HG02759 (cell line): ENCODE data around the gene INKA1.

ENCODE experiments used
- ATAC-seq: cut with Tn5 transposase; IDR thresholded peaks from one replicate; pipeline ENCODE4 v1.9.1; 2021; ENCODE audit warnings: mild to moderate bottlenecking, moderate library complexity; ENCODE audit not compliant: unreplicated experiment

The INKA1 gene

GRCh38 chr3:49786357-49787181 lies 16.5 kb upstream of the INKA1 start, which contains the start of gene IP6K1:
TSS of gene IP6K1 (minus strand) at chr3:49786542. CDS start at chr3:49748040, 38,502 bp downstream.
- ATAC-seq = peak; percentile 99

GRCh38 chr3:49787182-49787464 lies 15.9 kb upstream of the INKA1 start:
- ATAC-seq = no peak

- ATAC-seq = no peak
These were observed 15.5 kb upstream of the INKA1 start for GRCh38 chr3:49787536-49787935.

DNA sequence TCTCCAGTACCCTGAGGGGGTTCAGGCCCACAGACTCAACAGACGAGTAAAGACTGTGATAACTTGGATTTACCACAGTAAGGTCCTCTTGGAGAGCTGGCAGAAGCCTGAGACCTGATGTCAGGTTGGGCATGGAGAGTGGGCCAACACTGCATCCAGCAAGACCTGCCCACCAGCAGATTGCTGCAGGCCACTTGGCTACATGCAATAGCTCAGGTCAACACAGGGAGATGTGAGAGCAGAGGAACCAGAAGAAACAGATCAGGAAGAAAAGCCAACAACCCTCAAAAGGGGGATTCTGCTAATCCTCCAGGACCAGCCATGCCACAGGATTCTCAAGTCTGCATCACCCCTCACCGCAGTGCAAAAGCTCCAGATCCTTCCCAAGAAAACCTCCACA lies 15.0 kb upstream of the INKA1 start:
- no peak for ATAC-seq

DNA sequence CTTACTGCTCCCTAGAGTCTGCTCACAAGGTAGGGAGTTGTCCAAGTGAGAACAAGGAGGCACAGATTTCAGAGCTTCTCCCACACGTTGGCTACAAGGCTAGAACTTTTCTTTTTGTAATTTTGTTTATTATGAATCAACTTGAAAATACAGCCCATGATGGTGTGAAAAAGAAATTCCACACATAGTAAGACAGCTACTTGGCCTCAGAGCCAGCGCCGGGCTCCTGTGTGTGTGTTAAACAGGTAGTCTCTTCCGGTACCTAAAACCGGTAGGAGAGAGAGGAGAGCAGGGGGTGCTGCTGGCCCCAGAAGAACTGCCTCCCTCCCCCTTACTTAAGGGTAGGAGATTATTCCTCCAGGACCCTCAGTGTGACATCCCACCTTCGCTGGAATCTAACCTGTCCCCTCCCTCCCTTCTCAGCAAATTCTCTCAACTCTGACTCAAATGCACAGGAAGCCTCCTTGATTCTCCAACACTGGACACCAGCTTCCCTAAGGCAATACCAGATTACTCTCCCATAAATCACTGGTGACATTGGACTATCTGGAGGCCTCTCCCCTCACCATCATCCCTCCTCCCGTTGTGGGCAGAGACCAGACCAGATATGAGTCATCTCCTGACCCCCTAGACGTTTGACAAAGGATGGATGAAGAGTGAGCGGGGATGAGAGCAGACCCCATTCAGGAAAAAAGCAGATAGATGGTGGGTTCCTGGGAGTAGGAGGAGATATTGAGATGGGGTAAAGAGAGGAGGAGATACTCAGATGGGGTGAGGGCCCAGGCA lies 12.2 kb upstream of the INKA1 start:
- no peak for ATAC-seq

GRCh38 chr3:49791571-49791970 lies 11.5 kb upstream of the INKA1 start:
- no peak for ATAC-seq

DNA sequence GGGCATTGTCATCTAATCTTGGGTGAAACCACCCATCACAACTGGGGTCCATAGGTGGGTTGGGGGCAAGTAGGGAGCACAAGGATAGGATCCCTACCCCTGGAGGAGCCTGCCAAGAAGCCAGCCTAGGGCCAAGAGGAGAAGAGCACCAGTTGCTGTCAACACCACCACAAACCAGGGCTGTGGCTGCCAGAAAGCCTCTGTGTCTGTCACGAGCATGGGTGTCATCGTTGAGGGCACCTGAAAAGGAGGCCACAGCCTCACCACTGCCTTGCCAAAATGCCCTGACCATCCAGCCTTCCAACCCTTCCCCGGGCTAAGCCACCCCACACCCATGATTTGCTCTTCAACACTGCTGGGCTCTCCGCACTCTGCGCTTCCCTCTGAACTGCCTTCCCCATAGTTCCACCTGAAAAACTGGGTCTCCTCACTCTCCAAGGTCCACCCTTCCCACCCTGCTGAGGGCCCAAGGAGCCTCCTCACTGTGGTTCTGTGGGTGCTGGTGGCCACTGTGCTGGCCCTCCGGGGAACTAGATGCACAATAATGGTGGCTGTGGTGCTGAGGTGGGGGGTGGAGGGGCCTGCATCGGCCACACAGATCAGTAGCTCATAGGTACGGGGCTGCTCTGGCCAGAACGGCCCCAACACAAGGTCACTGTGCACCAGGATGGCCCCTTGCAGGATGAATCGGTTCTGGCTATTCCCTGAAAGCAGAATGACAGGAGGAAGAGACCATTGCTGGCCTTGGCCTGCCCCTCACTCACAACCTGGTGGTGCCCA lies 10.5 kb upstream of the INKA1 start:
- ATAC-seq = no peak

DNA sequence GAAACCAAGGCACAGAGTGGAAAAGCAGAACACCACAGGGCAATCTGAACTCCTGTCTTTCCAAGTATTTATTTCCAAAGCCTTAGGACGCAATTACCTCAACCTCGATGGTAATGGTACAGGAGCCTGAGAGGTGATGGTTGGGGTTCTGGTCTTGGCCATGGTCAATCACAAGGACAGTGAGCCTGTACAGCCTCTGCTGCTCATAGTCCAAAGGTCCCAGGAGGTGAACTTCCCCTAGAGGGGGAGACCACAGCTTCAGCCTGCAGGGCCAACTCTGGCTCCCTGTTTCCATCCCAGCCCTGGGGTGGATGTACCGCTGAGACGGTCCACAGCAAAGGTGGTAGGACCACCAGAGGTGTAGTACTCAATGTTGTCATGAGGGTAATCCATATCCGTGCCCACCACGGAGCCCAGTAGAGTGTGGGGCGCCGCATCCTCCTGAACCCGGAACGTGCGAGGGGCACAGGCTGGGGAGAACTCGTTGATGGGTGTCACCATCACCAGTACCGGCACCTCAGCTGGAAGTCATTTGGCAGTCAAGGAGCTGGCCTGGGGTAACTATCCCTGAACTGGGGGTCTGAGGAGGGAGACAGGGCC lies 9.5 kb upstream of the INKA1 start:
- ATAC-seq = no peak

DNA sequence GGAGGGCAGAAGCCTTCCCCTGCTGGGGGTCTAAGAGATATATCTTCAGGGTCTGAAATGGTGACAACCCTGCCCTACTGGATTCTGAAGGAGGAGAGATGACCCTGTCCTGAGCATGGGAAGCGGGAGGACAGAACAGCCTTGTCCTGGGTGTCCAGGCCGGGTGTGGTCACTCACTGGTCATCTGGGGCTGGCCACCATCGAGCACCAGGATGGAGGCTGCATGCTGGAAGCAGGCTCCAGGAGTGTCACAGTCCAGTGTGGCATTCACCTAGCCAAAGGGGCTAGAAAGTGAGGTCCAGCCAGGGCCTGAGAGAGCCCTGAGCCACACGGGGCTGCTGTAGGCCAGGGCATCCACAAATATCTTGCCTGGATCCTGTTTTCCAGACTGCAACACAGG lies 8.6 kb upstream of the INKA1 start:
- ATAC-seq = no peak

DNA sequence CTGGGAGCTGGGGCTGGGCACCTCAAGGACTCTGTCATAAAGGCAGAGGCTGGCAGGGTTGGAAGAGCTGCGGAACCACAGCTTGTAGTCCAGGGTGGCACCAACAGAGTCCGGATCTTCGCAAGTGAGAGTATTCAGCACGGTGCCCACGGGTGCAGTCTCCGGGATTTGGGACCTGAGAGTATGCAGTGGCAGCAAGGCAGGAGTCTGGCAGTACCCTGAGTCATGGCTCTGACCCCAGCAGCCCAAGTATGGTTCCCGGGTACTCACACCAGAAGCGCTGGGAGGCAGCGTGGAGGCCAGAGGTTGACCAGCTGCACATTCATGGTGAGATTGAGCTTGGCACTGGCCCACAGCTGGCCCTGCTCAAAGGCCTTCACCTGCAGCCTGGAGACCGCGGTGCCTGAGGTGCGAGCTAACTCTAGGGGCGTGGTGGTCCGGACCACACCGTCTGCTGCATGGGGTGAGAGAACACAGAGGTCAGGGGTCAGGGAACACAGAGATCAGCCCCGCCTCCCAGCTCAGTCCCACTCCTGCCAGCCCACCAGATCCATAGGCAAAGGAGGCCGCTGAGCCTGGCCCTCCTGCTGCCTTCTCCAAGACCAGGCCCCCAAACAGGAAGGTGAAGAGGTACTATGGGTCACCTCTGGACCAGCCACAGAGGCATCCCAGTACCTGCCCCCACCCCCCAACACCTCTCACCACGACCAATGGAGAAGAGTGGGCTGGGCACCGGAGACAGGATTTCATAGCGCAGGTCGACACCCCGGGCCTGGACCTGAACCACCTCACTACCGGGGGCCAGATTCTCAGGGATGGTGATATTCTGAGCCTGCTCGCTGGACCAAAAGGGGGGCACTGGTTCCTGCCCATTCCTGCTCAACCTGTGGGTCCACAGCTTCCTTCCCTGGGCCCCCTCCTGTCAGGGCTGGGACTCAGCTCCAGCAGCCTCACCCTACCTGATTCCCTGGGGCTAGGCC lies 7.8 kb upstream of the INKA1 start:
- ATAC-seq = no peak

GRCh38 chr3:49799105-49799504 lies 4.0 kb upstream of the INKA1 start:
- no peak for ATAC-seq

GRCh38 chr3:49799761-49800160 lies 3.3 kb upstream of the INKA1 start, which contains the start of gene CDHR4:
TSS of gene CDHR4 (minus strand) at chr3:49799873. CDS start at chr3:49799812, 61 bp downstream.
- no peak for ATAC-seq

DNA sequence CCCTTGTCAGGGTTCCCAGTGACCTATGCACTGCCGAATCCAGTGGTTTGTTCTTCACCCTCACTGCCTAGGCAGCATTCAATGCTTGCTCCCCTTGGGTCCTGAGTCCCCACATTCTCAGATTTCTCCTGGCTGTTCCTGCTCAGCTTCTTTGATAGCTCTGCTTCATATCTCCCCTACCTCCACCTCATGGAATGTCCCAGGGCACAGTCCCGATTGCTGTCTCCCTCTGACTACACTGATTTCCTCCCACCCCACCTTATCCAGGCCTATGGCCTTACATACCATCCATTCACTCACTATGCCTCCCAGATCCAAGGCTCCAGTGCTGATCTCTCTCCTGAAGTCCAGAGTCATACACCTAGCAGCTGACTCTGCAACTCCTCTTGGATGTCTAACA lies 1.9 kb upstream of the INKA1 start:
- ATAC-seq = no peak

- ATAC-seq = peak; percentile 9
These were observed 542 bp downstream of the INKA1 start for GRCh38 chr3:49803465-49804140.

GRCh38 chr3:49804141-49805041 lies 1.3 kb downstream of the INKA1 start:
- ATAC-seq = no peak

- ATAC-seq = no peak
These were observed 2.3 kb downstream of the INKA1 start for GRCh38 chr3:49805367-49805782.

GRCh38 chr3:49805897-49806701 lies 3.0 kb downstream of the INKA1 start:
- no peak for ATAC-seq
